ENCODE data around the gene CBX5.

The CBX5 gene

DNA sequence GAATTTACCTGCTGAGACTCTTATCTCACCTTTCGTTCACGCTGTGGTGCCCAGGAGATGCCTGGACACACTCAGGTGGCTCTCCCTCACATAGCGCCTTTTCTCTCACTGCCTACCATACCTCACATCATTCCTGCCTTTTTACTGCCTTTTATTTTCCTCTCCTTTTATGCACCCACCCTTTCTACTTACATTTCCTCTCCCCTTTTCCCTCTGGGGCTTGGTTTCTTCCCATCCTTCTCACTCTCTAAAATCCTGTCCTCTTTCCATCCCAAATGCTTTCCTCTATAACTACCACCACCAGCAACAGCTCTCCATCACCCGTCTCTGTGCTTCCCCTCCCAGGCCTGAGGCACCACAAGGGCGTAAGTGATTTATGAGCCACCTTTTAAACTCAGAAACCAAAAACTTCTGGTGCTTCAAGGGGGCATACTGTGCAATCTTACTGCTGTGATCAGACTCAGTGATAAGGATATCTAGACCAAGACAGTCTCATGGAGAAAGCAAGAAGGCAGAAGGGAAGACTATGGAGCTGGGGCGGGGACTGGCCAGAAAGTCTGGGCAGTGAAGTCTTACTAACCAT lies 58.4 kb downstream of the CBX5 start:
- Histone ChIP-seq H3K36me3 (ENCODE audit: insufficient read depth, low read length) (no peaks in the 10 kb centered on the region), H3K79me2 (ENCODE audit: control insufficient read depth, insufficient read depth, low read length, unreplicated experiment) (no peaks in the 10 kb centered on the region), H2AFZ (ENCODE audit: low read length, unreplicated experiment) (no peak overlapping the region), H3K4me1 (ENCODE audit: control insufficient read depth, insufficient read depth, low read length, unreplicated experiment) (peaks cover 29% of the 10 kb centered on the region), H3K27ac (ENCODE audit: low read depth, low read length) (no peak overlapping the region), H3K4me3 (ENCODE audit: low read depth, low read length) (no peak overlapping the region), H3K27me3 (ENCODE audit: insufficient read depth, low read length) (no peaks in the 10 kb centered on the region)

- Histone ChIP-seq H3K4me1 (ENCODE audit: control insufficient read depth, insufficient read depth, low read length, unreplicated experiment) (peaks cover 29% of the 10 kb centered on the region), H2AFZ (ENCODE audit: low read length, unreplicated experiment) (no peak overlapping the region), H3K36me3 (ENCODE audit: insufficient read depth, low read length) (no peaks in the 10 kb centered on the region)
Measured at GRCh38 chr12:54220567-54220966, 59.4 kb downstream of the CBX5 start.

DNA sequence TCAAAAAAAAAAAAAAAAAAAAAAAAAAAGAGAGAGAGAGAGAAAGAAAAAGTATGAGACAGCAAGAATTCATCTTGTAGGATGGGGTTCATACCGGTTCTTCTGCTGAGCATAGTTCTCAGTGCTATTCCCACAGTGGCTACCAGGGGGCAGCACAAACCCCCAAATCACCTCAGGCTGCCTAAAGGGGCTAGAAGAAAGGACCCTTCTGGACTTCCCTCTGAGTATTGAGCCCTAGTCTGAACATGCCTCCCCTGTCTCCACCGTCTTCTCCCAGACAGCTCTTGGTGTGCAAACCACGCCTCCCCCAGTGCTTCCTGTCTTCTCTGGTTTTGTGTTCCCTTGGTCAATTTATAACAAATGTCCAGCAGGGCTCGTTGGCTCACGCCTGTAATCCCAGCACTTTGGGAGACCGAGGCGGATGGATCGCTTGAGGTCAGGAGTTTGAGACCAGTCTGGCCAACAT lies 59.8 kb downstream of the CBX5 start:
- H2AFZ ChIP-seq (ENCODE audit: low read length, unreplicated experiment), result no peak overlapping the region
- H3K36me3 ChIP-seq (ENCODE audit: insufficient read depth, low read length), result no peaks in the 10 kb centered on the region
- H3K27ac ChIP-seq (ENCODE audit: low read depth, low read length), result no peak overlapping the region; the same call in 1 of the 2 replicates
- peaks cover 29% of the 10 kb centered on the region for H3K4me1 ChIP-seq (ENCODE audit: control insufficient read depth, insufficient read depth, low read length, unreplicated experiment)
- no peak overlapping the region for H3K4me3 ChIP-seq (ENCODE audit: low read depth, low read length)
- H3K79me2 ChIP-seq (ENCODE audit: control insufficient read depth, insufficient read depth, low read length, unreplicated experiment), result no peaks in the 10 kb centered on the region
- no peaks in the 10 kb centered on the region for H3K27me3 ChIP-seq (ENCODE audit: insufficient read depth, low read length)

More at GRCh38 chr12:54220567-54220966, 59.4 kb downstream of the CBX5 start:
- Histone ChIP-seq H3K27me3 (ENCODE audit: insufficient read depth, low read length) (no peaks in the 10 kb centered on the region), H3K27ac (ENCODE audit: low read depth, low read length) (no peak overlapping the region; the same call in 1 of the 2 replicates), H3K4me3 (ENCODE audit: low read depth, low read length) (no peak overlapping the region), H3K79me2 (ENCODE audit: control insufficient read depth, insufficient read depth, low read length, unreplicated experiment) (no peaks in the 10 kb centered on the region)

- H3K27me3 ChIP-seq (ENCODE audit: insufficient read depth, low read length), result no peaks in the 10 kb centered on the region
- no peaks in the 10 kb centered on the region for H3K79me2 ChIP-seq (ENCODE audit: control insufficient read depth, insufficient read depth, low read length, unreplicated experiment)
- no peak overlapping the region for H3K27ac ChIP-seq (ENCODE audit: low read depth, low read length)
- peaks cover 24% of the 10 kb centered on the region for H3K4me1 ChIP-seq (ENCODE audit: control insufficient read depth, insufficient read depth, low read length, unreplicated experiment)
- peak overlapping the region; percentile 80 for H2AFZ ChIP-seq (ENCODE audit: low read length, unreplicated experiment)
- peak overlapping the region; percentile 76 for H3K4me3 ChIP-seq (ENCODE audit: low read depth, low read length)
- no peaks in the 10 kb centered on the region for H3K36me3 ChIP-seq (ENCODE audit: insufficient read depth, low read length)
Measured at GRCh38 chr12:54217774-54218241, 62.1 kb downstream of the CBX5 start.

DNA sequence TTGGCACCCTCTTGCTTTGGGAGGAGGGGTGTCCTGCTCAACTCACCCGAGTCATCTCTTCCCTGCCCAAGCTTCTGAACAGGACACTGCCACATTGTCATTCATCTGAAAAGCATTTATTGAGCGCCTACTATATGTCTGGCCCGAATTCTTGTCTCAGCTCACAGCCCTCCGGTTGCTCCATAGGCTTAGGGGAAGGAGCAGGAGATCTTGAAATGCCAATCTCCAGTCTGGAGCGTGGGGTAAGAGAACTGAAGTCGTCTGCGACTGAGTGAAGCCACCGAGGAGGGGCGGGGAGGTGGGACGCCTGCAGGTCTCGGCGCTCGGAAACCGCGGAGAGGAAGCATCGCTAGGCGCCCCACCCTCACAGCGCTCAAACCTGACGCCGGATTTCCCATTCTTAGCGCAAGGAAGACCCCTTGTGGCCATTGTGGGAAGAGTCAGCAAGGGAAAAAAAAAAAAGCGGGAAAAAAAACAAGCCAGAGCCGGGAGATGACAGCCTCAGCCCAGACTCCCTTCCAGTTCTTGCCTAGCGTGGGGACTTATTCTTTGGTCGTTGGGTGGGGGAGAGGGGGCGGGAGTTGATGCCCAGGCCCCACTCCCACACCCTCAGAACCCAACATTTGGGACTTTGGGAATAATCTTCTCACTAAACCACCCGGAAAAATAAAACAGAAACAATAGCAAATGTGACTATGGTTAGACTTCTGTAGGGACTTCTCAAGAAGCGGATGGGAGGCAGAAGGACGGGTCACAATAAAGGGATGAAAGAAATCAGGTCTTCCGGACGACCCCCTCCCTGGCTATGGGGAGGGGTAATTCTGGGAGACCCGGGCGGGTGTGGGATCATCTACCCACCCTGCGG lies 62.9 kb downstream of the CBX5 start:
- no peaks in the 10 kb centered on the region for H3K27me3 ChIP-seq (ENCODE audit: insufficient read depth, low read length)
- H3K36me3 ChIP-seq (ENCODE audit: insufficient read depth, low read length), result no peaks in the 10 kb centered on the region
- peak overlapping the region; percentile 76 for H3K4me3 ChIP-seq (ENCODE audit: low read depth, low read length)
- H2AFZ ChIP-seq (ENCODE audit: low read length, unreplicated experiment), result peak overlapping the region; percentile 80
- H3K79me2 ChIP-seq (ENCODE audit: control insufficient read depth, insufficient read depth, low read length, unreplicated experiment), result no peaks in the 10 kb centered on the region
- no peak overlapping the region for H3K27ac ChIP-seq (ENCODE audit: low read depth, low read length)
- H3K4me1 ChIP-seq (ENCODE audit: control insufficient read depth, insufficient read depth, low read length, unreplicated experiment), result peaks cover 18% of the 10 kb centered on the region

GRCh38 chr12:54215989-54216796 lies 63.7 kb downstream of the CBX5 start:
- Histone ChIP-seq H3K27me3 (ENCODE audit: insufficient read depth, low read length) (no peaks in the 10 kb centered on the region), H3K4me1 (ENCODE audit: control insufficient read depth, insufficient read depth, low read length, unreplicated experiment) (peaks cover 14% of the 10 kb centered on the region), H3K79me2 (ENCODE audit: control insufficient read depth, insufficient read depth, low read length, unreplicated experiment) (no peaks in the 10 kb centered on the region), H3K4me3 (ENCODE audit: low read depth, low read length) (peak overlapping the region; percentile 76), H2AFZ (ENCODE audit: low read length, unreplicated experiment) (no peak overlapping the region), H3K36me3 (ENCODE audit: insufficient read depth, low read length) (no peaks in the 10 kb centered on the region), H3K27ac (ENCODE audit: low read depth, low read length) (no peak overlapping the region)

DNA sequence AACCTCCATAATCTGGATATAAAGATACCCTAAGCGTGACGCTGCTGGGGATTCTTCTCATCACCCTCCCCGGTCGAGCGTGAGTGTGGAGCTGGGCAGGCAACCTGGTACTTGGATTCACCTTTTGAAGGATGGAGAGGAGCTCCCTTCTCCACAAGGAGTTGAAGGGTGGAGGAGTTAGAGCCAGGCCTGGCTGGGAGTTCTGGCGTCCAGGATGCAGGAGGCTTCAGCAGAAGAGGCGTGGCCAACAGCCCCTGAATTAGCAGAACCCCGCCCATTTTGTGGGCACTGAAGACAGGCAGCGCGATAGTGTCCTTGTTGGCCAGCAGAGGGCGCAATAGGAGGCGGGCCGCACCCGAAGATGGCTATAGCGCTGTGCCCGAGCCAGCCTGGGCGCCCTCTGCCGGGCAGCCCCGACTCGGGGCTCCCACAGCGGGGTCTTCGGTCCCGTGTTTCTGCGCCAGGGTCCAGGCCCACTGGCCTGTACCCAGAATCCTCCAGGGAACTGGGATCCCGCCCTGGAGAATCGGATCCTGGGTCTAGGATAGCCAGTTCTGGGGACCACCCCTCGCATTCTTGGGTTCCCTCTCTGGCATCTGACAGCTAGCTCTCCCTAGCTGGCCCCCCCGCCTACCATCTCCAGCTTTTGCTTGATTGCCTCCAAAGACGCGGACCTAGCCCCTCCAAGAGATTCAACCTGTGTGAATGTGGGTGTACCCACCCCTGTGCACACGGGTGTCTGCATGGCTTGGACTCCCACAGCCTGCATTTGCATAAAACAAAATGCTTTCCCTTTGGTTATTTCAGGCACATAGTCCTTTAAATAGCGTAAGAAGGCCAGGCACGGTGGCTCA lies 65.1 kb downstream of the CBX5 start:
- Histone ChIP-seq H3K4me1 (ENCODE audit: control insufficient read depth, insufficient read depth, low read length, unreplicated experiment) (peaks cover 7% of the 10 kb centered on the region), H3K79me2 (ENCODE audit: control insufficient read depth, insufficient read depth, low read length, unreplicated experiment) (no peaks in the 10 kb centered on the region), H2AFZ (ENCODE audit: low read length, unreplicated experiment) (no peak overlapping the region), H3K27ac (ENCODE audit: low read depth, low read length) (no peak overlapping the region), H3K27me3 (ENCODE audit: insufficient read depth, low read length) (no peaks in the 10 kb centered on the region), H3K36me3 (ENCODE audit: insufficient read depth, low read length) (no peaks in the 10 kb centered on the region), H3K4me3 (ENCODE audit: low read depth, low read length) (peak overlapping the region; percentile 46)

GRCh38 chr12:54213079-54213478 lies 66.8 kb downstream of the CBX5 start:
- Histone ChIP-seq H3K4me1 (ENCODE audit: control insufficient read depth, insufficient read depth, low read length, unreplicated experiment) (peaks cover 7% of the 10 kb centered on the region), H3K36me3 (ENCODE audit: insufficient read depth, low read length) (no peaks in the 10 kb centered on the region), H3K4me3 (ENCODE audit: low read depth, low read length) (no peak overlapping the region), H3K27ac (ENCODE audit: low read depth, low read length) (no peak overlapping the region), H3K27me3 (ENCODE audit: insufficient read depth, low read length) (no peaks in the 10 kb centered on the region), H3K79me2 (ENCODE audit: control insufficient read depth, insufficient read depth, low read length, unreplicated experiment) (no peaks in the 10 kb centered on the region), H2AFZ (ENCODE audit: low read length, unreplicated experiment) (no peak overlapping the region)

DNA sequence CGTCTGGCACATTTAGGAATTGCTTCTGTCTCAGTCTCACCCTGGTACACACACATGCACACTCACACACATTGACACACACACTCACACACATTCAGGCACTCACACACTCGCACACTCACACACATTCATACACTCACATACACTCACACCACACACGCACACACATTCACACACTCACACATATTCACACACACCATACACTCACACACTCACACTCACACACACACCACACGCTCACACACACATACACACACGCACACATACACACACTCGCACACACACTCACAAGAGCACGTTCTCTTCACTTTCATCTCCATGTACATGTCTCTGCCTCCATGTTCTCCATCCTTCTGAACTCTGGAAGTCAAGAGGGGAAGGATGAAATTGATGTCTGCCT lies 68.0 kb downstream of the CBX5 start:
- H3K79me2 ChIP-seq (ENCODE audit: control insufficient read depth, insufficient read depth, low read length, unreplicated experiment), result no peaks in the 10 kb centered on the region
- no peak overlapping the region for H2AFZ ChIP-seq (ENCODE audit: low read length, unreplicated experiment)
- no peaks in the 10 kb centered on the region for H3K36me3 ChIP-seq (ENCODE audit: insufficient read depth, low read length)
- H3K4me3 ChIP-seq (ENCODE audit: low read depth, low read length), result no peak overlapping the region
- no peaks in the 10 kb centered on the region for H3K27me3 ChIP-seq (ENCODE audit: insufficient read depth, low read length)
- H3K27ac ChIP-seq (ENCODE audit: low read depth, low read length), result no peak overlapping the region
- H3K4me1 ChIP-seq (ENCODE audit: control insufficient read depth, insufficient read depth, low read length, unreplicated experiment), result no peaks in the 10 kb centered on the region

- Histone ChIP-seq H3K27ac (ENCODE audit: low read depth, low read length) (no peak overlapping the region), H3K27me3 (ENCODE audit: insufficient read depth, low read length) (no peaks in the 10 kb centered on the region), H3K36me3 (ENCODE audit: insufficient read depth, low read length) (no peaks in the 10 kb centered on the region), H3K79me2 (ENCODE audit: control insufficient read depth, insufficient read depth, low read length, unreplicated experiment) (no peaks in the 10 kb centered on the region), H3K4me3 (ENCODE audit: low read depth, low read length) (no peak overlapping the region), H2AFZ (ENCODE audit: low read length, unreplicated experiment) (no peak overlapping the region), H3K4me1 (ENCODE audit: control insufficient read depth, insufficient read depth, low read length, unreplicated experiment) (no peaks in the 10 kb centered on the region)
Measured at GRCh38 chr12:54210400-54210790, 69.5 kb downstream of the CBX5 start.
